Activated CD4-positive, alpha-beta T cell treated with anti-CD3 and anti-CD28 coated beads, Interleukin-2, amount 50 U/mL, for 48 hours (primary cell): ENCODE data around the gene AP1M1.
"Not testable (repeated sequence)": the region's sequence is repeated elsewhere in the genome, so short reads cannot be mapped to it uniquely, and the experiment has no call there.

ENCODE experiments used
- DNase-seq, 2 experiments: peaks; one replicate each; pipeline ENCODE4 v3.0.0-alpha.2; 2020

Gene AP1M1

DNA sequence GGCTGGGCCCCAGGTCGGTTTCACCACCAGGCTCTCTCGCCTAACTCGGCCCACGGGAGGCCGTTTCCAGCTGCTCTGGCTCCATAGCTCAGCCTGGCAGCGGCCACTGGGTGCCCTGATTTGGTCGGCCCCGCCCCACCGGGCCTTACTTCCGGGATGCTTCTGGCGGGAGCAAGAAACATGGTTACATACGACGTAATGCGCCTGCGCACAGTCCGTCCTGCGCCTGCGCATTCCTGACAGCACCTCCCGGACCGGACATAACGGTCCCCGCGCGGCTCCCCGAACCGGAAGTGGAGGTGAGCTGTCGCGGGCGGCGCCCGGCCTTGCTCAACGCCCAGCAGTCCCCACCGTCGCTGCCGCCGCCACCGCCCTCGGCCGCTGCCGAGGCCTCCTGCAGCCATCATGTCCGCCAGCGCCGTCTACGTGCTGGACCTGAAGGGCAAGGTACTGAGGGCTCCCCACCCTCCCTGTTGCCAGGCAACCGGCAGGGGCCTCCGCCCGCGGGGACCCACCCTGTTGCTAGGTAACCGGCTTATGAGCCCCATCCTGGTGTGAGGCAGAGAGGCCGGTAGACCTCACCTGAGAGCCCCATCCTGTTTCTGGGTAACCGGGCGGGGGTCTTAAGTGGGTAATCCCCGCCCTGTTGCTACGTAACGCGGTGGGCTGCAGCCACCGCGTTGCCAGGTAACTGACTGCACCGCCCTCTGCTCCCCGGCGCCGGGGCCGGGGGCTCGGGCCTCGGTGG is at the start of gene AP1M1:
AP1M1 (plus strand) TSS at position 290 of the 748 bp plus-strand sequence; CDS start at position 406, 116 bp downstream.
- DNase-seq, result peak; percentile 99

GRCh38 chr19:16148443-16149229 is 49.1 kb upstream of the AP1M1 start:
- no peak for DNase-seq

GRCh38 chr19:16153582-16154336 is 44.0 kb upstream of the AP1M1 start:
- DNase-seq, result no peak

- no peak for DNase-seq
These were observed 43.2 kb upstream of the AP1M1 start for GRCh38 chr19:16154557-16154956.

GRCh38 chr19:16155128-16155527 is 42.6 kb upstream of the AP1M1 start:
- no peak for DNase-seq

GRCh38 chr19:16156904-16157303 is 40.8 kb upstream of the AP1M1 start:
- DNase-seq, result no peak

DNA sequence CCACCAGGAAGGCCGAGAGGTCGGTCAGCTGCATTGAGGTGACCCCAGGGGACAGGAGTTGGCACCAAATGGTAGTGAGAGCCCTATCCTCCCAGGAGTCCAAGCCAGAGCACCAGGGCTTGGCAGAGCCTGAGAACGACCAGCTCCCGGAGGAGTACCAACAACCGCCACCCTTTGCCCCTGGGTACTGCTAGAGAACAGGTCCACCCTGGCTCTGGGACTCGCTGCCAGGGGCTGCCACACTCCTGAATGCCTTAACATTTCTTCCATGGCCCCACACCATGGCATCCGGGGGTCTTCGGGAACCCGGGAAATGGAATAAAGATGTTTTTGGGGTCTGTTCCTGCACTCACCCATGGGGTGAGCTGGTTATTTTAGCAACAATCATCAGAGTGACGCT is 40.1 kb upstream of the AP1M1 start:
- no peak for DNase-seq

GRCh38 chr19:16159655-16160054 is 38.1 kb upstream of the AP1M1 start:
- DNase-seq, result no peak

GRCh38 chr19:16160445-16160942 is 37.2 kb upstream of the AP1M1 start:
- peak in 1 of 2 experiments; percentile 15 for DNase-seq

DNA sequence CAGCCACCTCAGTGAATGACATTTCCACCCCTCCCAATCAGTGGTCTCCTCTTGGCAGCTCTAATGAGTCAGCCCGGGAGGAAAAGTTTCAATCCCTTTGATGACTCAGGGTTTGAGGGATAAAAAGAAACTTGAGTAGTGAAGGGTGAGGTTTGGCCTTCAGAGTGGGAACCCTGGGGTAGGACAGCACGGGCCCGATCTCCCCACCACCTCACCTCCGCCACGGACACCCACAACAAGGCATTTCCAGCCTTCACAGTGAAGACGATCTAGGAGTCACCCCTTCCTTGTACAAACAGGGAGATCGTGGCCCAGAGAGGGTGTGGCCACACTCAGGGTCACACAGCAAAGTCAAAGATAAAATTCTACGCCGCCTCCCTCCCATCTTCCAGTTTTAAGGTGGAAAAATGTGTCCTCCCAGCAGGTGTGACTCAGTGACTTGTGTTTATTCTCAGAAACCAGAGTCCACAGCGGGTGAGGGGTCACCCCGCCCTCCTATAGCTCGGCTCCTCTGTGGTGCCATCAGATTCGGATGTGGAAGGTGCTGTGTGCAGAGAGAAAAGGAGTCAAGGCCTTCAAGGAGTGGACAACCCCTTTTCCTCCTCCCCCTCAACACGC is 36.7 kb upstream of the AP1M1 start:
- DNase-seq, result peak; percentile 63 to 69

DNA sequence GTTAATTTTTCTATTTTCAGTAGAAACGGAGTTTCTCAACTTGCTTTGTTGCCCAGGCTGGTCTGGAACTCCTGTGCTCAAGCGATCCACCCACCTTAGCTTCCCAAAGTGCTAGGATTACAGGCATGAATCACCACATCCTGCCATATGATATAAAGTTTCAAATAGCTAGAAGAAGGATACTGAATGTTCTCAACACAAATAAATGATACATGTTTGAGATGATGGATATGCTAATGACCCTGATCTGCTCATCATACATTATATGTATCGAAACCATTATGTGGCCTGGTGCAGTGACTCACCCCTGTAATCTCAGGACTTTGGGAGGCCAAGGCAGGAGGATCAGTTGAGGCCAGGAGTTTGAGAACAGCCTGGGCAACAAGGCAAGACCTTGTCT is 35.9 kb upstream of the AP1M1 start:
- peak; percentile 33 to 54 for DNase-seq

DNA sequence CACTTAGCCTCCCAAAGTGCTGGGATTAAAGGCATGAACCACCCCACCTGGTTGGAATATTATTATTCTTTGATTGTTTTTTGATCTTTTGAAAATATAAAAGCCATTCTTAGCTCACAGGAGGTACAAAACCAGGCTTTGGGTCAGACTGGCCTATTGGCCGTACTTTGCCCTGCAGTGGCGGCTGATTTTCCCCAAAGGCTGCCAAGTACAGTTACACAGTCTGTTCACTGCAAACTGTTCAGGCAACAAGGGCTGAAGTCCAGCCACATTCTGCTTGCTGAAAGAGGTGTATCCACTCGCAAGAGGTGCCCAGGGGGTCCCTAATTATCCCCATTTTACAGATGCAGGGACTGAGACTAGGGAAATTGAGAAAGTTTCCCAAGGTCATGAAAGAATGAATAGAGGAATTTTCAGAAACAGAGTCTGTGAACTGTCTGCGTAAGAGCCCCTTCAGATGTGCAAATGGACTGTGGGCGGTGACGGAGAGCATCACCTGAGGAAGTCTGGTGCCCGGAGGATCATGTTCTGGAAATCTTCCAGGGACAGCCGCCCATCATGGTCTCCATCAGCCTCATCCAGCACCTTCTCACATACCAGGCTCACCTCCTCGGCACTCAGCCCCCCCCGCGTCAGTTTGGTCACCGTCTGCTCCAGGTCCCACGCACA is 33.4 kb upstream of the AP1M1 start:
- no peak for DNase-seq

DNA sequence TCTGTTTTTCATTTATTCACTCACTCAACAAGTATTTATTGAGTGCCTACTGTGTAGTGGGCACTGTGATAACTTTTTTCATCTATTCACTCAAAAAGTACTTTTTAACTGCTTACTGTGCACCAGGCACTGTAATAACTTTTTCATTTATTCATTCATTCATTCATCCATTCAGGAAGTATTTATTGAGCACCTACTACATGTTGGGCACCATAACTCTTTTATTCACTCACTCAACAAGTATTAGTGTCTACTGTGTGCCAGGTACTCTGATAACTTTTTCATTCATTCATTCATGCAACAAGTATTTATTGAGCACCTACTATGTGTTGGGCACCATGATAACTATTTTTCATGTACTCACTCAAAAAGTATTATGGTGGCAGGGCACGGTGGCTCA is 31.3 kb upstream of the AP1M1 start:
- no peak for DNase-seq

DNA sequence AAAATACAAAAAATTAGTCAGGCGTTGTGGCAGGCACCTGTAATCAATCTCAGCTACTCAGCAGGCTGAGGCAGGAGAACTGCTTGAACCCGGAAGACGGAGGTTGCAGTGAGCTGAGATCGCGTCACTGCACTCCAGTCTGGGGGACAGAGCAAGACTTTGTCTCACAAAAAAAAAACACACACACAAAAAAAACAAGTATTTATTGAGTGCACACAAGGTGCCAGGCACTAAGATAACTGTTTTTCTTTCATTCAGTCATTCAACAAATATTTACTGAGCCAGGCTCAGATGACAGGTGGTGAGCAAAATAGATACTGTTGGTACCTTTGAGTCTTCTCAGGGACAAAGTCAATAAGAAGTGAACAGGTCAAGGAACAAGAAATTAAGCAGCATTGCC is 30.7 kb upstream of the AP1M1 start:
- DNase-seq, result no peak

DNA sequence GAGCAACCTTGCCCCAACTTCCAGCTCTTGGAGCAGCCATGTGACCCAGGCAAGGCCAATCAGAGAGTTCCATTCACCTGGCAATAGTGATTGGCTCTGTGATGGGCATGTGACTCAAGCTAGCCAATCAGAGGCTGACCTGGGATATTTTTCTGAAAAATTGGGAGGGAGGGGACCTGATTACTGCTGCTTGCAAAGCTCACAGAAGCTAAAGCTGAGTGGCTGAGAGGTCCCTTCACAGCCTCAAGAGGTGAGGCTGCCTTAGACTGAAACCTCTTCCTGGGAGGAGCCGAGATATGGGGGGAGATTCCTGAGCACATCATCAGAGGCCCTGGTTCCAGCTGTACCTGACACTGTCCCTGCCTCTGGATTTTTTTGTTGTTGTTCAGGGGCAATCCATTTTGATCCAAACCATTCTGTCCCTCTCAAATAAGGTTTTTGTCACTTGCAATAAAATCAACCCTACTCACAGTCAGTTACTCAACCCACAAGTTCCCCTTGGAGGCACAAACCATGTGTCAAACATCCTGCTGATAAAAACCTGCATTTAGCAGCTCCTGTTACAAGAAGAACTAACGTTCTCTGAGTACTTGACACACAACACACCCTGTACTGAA is 29.1 kb upstream of the AP1M1 start:
- DNase-seq, result no peak

DNA sequence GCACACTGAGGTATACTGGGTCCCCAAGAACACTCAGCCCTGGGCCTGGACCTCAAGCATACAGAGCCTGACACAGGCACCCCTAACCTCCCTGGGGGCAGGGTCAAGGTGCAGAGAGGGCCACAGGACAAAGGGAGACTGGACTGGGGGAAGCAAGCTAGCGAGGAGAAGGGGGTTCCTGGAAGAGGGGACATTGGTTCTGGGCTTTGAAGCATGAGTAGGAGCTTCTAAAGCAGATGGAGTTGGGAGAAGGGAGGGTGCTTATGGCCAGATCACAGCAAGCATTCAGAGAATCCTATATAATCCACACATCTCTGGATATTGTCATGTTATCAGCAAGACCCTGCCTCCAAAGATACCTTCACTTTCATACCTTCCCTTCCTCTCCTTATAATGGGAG is 27.6 kb upstream of the AP1M1 start:
- DNase-seq, result no peak

- no peak for DNase-seq
These were observed 21.8 kb upstream of the AP1M1 start for GRCh38 chr19:16175954-16176353.

GRCh38 chr19:16178866-16179265 is 18.8 kb upstream of the AP1M1 start:
- not testable (repeated sequence) for DNase-seq

DNA sequence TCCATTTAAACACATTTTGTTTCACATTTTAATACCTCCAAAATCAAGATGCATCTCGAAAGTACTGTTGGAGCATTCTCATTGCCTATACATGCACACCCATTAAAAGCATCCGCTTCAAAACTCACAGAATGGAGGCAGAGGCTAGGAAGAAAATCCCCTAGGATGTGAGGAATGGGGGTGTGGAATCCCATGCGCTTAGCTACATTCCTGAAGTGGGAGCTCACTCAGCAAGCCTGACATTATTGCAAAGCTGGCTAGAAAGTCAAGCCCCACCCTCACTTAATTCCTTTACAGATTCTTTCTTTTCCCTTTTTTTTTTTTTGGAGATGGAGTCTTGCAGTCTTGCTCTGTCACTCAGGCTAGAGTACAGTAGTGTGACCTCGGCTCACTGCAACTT is 17.1 kb upstream of the AP1M1 start:
- DNase-seq, result no peak

DNA sequence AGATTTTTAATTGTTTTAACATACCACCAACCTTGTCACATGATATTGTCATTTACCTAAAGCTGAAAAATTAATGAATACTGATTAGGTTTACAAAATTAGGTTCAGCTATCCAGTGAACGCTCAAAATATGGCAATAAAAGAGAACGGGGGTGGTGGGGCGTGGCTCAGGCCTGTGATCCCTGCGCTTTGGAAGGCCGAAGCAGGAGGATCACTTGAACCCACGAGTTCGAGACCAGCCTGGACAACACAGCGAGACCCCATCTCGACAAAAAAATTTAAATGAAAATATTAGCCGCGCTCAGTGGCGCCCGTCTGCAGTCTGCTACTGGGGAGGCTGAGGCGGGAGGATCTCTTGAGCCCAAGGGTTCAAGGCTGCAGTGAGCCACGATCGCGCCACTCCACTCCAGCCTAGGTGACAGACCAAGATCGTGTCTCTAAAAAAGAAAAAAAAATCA is 13.0 kb upstream of the AP1M1 start:
- no peak for DNase-seq

DNA sequence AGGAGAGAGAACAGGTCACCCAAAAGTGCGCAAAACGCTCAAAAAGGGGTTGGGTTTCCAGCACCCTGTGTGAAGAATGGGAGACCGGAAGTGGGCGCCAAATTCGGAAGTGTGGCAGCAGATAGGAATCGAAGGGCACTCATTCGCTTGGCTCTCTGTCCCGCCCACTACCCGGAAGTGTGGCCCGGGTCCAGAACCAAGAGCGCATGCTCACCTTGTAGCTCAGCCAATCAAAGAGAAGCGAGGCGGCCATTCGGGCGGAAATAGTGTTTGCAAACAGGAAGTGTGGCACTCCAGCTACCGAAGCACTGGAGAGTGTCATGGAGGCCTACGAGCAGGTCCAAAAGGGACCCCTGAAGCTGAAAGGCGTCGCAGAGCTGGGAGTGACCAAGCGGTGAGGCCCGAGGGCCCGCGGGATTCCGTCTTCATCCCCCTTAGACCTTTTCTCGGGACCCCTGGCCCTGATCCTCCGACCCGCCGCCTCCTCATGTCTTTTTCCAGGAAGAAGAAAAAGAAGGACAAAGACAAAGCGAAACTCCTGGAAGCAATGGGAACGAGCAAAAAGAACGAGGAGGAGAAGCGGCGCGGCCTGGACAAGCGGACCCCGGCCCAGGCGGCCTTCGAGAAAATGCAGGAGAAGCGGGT is 12.5 kb upstream of the AP1M1 start, which contains the start of gene FAM32A:
FAM32A (plus strand) TSS at position 288 of the 645 bp plus-strand sequence; CDS start at position 321, 33 bp downstream.
- peak; percentile 99 for DNase-seq
